Measurements from ENCODE around the gene RTN4R. TPM values are rescaled to one million over a fixed set of nuclear protein-coding genes. Genes with fewer than 3 reads are reported as not detected.

Gene RTN4R
- total and polyA plus RNA-seq, 2 donors (not counting 1 experiment from before 2014, with no cell fraction given) = 0.99 to 2.0 TPM

- no peaks in the 10 kb centered on the region for H3K9me3 ChIP-seq (ENCODE audit: control insufficient read depth, insufficient read depth, low read depth, low read length)
- no peak for TF ChIP-seq CTCF (conservative IDR thresholded peaks at IDR 0.05 in 1 of 2, IDR thresholded peaks at IDR 0.05 in 1 of 2; ENCODE audit: low read depth in 1 of 2, low read length in 2 of 2)
- H3K4me1 ChIP-seq (ENCODE audit: control insufficient read depth, extremely low read depth, insufficient read depth, low read length) = no peaks in the 10 kb centered on the region
- H3K9ac ChIP-seq (ENCODE audit: insufficient read depth, low read length) = no peak overlapping the region
- H3K36me3 ChIP-seq (ENCODE audit: control insufficient read depth, insufficient read depth, low read length) = no peaks in the 10 kb centered on the region
- H3K27ac ChIP-seq (ENCODE audit: insufficient read depth, low read length) = no peak overlapping the region
- no peaks in the 10 kb centered on the region for H3K27me3 ChIP-seq (ENCODE audit: control insufficient read depth, insufficient read depth, low read length)
- H3K4me3 ChIP-seq (replicated peaks in 1 of 4; ENCODE audit: control extremely low read depth in 1 of 4, insufficient read depth in 1 of 4, low read depth in 3 of 4, low read length in 4 of 4) = no peak overlapping the region
- no peaks in the 10 kb centered on the region for H4K20me1 ChIP-seq (ENCODE audit: control insufficient read depth, extremely low read depth, insufficient read depth, low read length)
- no peak for DNase-seq (ENCODE audit: low read depth in 2 of 2)
- no peaks in the 10 kb centered on the region for H3K79me2 ChIP-seq (ENCODE audit: control insufficient read depth, insufficient read depth, low read length)
- no peak overlapping the region for H2AFZ ChIP-seq (ENCODE audit: low read length)
- no peak overlapping the region for H3K4me2 ChIP-seq (ENCODE audit: extremely low read depth, insufficient read depth, low read length)
Measured at GRCh38 chr22:20218987-20219386, 49.1 kb downstream of the RTN4R start.

- Histone ChIP-seq H3K79me2 (ENCODE audit: control insufficient read depth, insufficient read depth, low read length) (no peaks in the 10 kb centered on the region), H3K27me3 (ENCODE audit: control insufficient read depth, insufficient read depth, low read length) (no peaks in the 10 kb centered on the region), H4K20me1 (ENCODE audit: control insufficient read depth, extremely low read depth, insufficient read depth, low read length) (no peaks in the 10 kb centered on the region), H3K4me1 (ENCODE audit: control insufficient read depth, extremely low read depth, insufficient read depth, low read length) (no peaks in the 10 kb centered on the region), H3K27ac (ENCODE audit: insufficient read depth, low read length) (no peak overlapping the region), H3K9me3 (ENCODE audit: control insufficient read depth, insufficient read depth, low read depth, low read length) (no peaks in the 10 kb centered on the region), H3K9ac (ENCODE audit: insufficient read depth, low read length) (no peak overlapping the region), H3K4me3 (replicated peaks in 1 of 4; ENCODE audit: control extremely low read depth in 1 of 4, insufficient read depth in 1 of 4, low read depth in 3 of 4, low read length in 4 of 4) (no peak overlapping the region), H3K36me3 (ENCODE audit: control insufficient read depth, insufficient read depth, low read length) (no peaks in the 10 kb centered on the region), H2AFZ (ENCODE audit: low read length) (no peak overlapping the region), H3K4me2 (ENCODE audit: extremely low read depth, insufficient read depth, low read length) (no peak overlapping the region)
- no peak for DNase-seq (ENCODE audit: low read depth in 2 of 2)
- TF ChIP-seq EZH2 (IDR thresholded peaks at IDR 0.05; ENCODE audit: low read length, missing control alignments) (no peak), CTCF (conservative IDR thresholded peaks at IDR 0.05 in 1 of 2, IDR thresholded peaks at IDR 0.05 in 1 of 2; ENCODE audit: low read depth in 1 of 2, low read length in 2 of 2) (no peak)
Measured at GRCh38 chr22:20218326-20218872, 49.7 kb downstream of the RTN4R start.

- Histone ChIP-seq H3K36me3 (ENCODE audit: control insufficient read depth, insufficient read depth, low read length) (no peaks in the 10 kb centered on the region), H3K9me3 (ENCODE audit: control insufficient read depth, insufficient read depth, low read depth, low read length) (no peaks in the 10 kb centered on the region), H3K27ac (ENCODE audit: insufficient read depth, low read length) (no peak overlapping the region), H3K4me2 (ENCODE audit: extremely low read depth, insufficient read depth, low read length) (no peak overlapping the region), H3K4me1 (ENCODE audit: control insufficient read depth, extremely low read depth, insufficient read depth, low read length) (no peaks in the 10 kb centered on the region), H2AFZ (ENCODE audit: low read length) (no peak overlapping the region), H3K9ac (ENCODE audit: insufficient read depth, low read length) (no peak overlapping the region), H3K79me2 (ENCODE audit: control insufficient read depth, insufficient read depth, low read length) (no peaks in the 10 kb centered on the region), H3K4me3 (replicated peaks in 1 of 4; ENCODE audit: control extremely low read depth in 1 of 4, insufficient read depth in 1 of 4, low read depth in 3 of 4, low read length in 4 of 4) (no peak overlapping the region), H3K27me3 (ENCODE audit: control insufficient read depth, insufficient read depth, low read length) (no peaks in the 10 kb centered on the region), H4K20me1 (ENCODE audit: control insufficient read depth, extremely low read depth, insufficient read depth, low read length) (no peaks in the 10 kb centered on the region)
- no peak for DNase-seq (ENCODE audit: low read depth in 2 of 2)
- TF ChIP-seq EZH2 (IDR thresholded peaks at IDR 0.05; ENCODE audit: low read length, missing control alignments) (no peak), CTCF (conservative IDR thresholded peaks at IDR 0.05 in 1 of 2, IDR thresholded peaks at IDR 0.05 in 1 of 2; ENCODE audit: low read depth in 1 of 2, low read length in 2 of 2) (no peak)
Measured at GRCh38 chr22:20217563-20217962, 50.6 kb downstream of the RTN4R start.

Measured in fibroblast of lung (primary cell).